Renal pelvis (tissue), 3 donors: ENCODE measurements around the gene RELL1. TPM values are rescaled to one million over a fixed set of nuclear protein-coding genes. Genes with fewer than 3 reads are reported as not detected.

Experiments used
- polyA plus RNA-seq, 3 donors: library from polyadenylated mRNA; unstranded; fragments of 120-200 nt; gene quantifications; one replicate each; pipeline ENCODE4 v1.2.1, GENCODE V29; 2013; ENCODE audit not compliant: insufficient read length in 3 of 3

RELL1 gene
- polyA plus RNA-seq, 3 donors = 7.7 to 10.4 (median 8.7) TPM

Other genes with a start within 250 kb of the RELL1 start
- gene PGM2, start 140.3 kb upstream of the RELL1 start, polyA plus RNA-seq = 10 to 100 TPM; 32.9 to 36.7 (median 33.2) TPM
- 100 to 1,000 TPM; 188 to 205 (median 189) TPM for gene TBC1D1, start 204.7 kb upstream of the RELL1 start, polyA plus RNA-seq